DOHH2 (cell line): Measurements from ENCODE around the gene SFT2D1.

Experiments
- H3F3A ChIP-seq: fragments of 200-600 bp; sonication (generic), shearing (Covaris generic); 2 replicates; pipeline ENCODE4 v1.6.0; 2016; ENCODE audit warnings: antibody characterized with exemption, mild to moderate bottlenecking; ENCODE audit not compliant: control insufficient read depth, insufficient read depth
- H3K27ac ChIP-seq: fragments of 200-600 bp; sonication (generic); 2 replicates; pipeline ENCODE4 v1.5.1; 2014; ENCODE audit warnings: low read depth, mild to moderate bottlenecking, low read length, moderate library complexity
- H3K27me3 ChIP-seq: fragments of 200-600 bp; sonication (generic); 2 replicates; pipeline ENCODE4 v1.6.1; 2014; ENCODE audit warnings: mild to moderate bottlenecking, low read length, mixed read lengths; ENCODE audit not compliant: control insufficient read depth
- H3K36me3 ChIP-seq: fragments of 200-600 bp; sonication (generic); 2 replicates; pipeline ENCODE4 v1.6.1; 2014; ENCODE audit warnings: mild to moderate bottlenecking, low read length, moderate library complexity, mixed read lengths; ENCODE audit not compliant: control insufficient read depth
- H3K4me1 ChIP-seq: fragments of 200-600 bp; sonication (generic); 2 replicates; pipeline ENCODE4 v1.6.1; 2014; ENCODE audit warnings: mild to moderate bottlenecking, low read length, mixed read lengths; ENCODE audit not compliant: control insufficient read depth
- H3K4me2 ChIP-seq: fragments of 200-600 bp; sonication (generic); 2 replicates; pipeline ENCODE4 v1.6.0; 2014; ENCODE audit warnings: mild to moderate bottlenecking, low read length, moderate library complexity
- H3K4me3 ChIP-seq: fragments of 200-600 bp; sonication (generic); 2 replicates; pipeline ENCODE4 v1.5.1; 2014; ENCODE audit warnings: mild to moderate bottlenecking, low read length, mixed read lengths
- H3K79me2 ChIP-seq: fragments of 200-600 bp; sonication (generic); 2 replicates; pipeline ENCODE4 v1.6.1; 2014; ENCODE audit warnings: mild to moderate bottlenecking, low read length, mixed read lengths; ENCODE audit not compliant: control insufficient read depth
- H3K9me2 ChIP-seq: fragments of 200-600 bp; sonication (generic); replicated peaks from 2 replicates; pipeline ENCODE4 v1.6.1; 2014; ENCODE audit warnings: mild to moderate bottlenecking, low read length, mixed read lengths; ENCODE audit not compliant: control insufficient read depth
- H3K9me3 ChIP-seq: fragments of 200-600 bp; sonication (generic); 2 replicates; pipeline ENCODE4 v1.6.1; 2014; ENCODE audit warnings: antibody characterized with exemption, low read length, mixed read lengths; ENCODE audit not compliant: control insufficient read depth, insufficient read depth
- H4K20me1 ChIP-seq: fragments of 200-600 bp; sonication (generic); 2 replicates; pipeline ENCODE4 v1.6.0; 2014; ENCODE audit warnings: low read depth, mild to moderate bottlenecking, antibody characterized with exemption, low read length, moderate library complexity; ENCODE audit not compliant: control insufficient read depth, insufficient read depth
- EZH2phosphoT487 ChIP-seq: fragments of 200-600 bp; sonication (generic); IDR thresholded peaks from 2 replicates; pipeline ENCODE4 v1.6.1; 2017; ENCODE audit warnings: borderline replicate concordance, mild to moderate bottlenecking, antibody characterized with exemption, low read length, moderate library complexity, mixed read lengths
- TF ChIP-seq, protein P1 (sequence below): fragments of 200-600 bp; sonication (generic); IDR thresholded peaks from one replicate; pipeline ENCODE4 v1.5.1; 2014; ENCODE audit warnings: antibody characterized with exemption, mild to moderate bottlenecking, low read depth, low read length; ENCODE audit not compliant: poor library complexity, severe bottlenecking

Gene SFT2D1

GRCh38 chr6:166308769-166309589, 33.4 kb downstream of the SFT2D1 start:
- H3K4me3 ChIP-seq, result peak overlapping the region; percentile 67

GRCh38 chr6:166308033-166308768, 34.1 kb downstream of the SFT2D1 start, which contains the start of gene PRR18:
PRR18 (minus strand) TSS chr6:166308392; CDS start chr6:166308142, 250 bp downstream.
- H3K4me2 ChIP-seq, result peak within 1 kb of the TSS; percentile 76
- H3K9me3 ChIP-seq, result no peaks in the 10 kb centered on the region
- no peaks in the 10 kb centered on the region for H4K20me1 ChIP-seq
- peak within 1 kb of the TSS; percentile 67 for H3K4me3 ChIP-seq
- TF ChIP-seq, protein P1, sequence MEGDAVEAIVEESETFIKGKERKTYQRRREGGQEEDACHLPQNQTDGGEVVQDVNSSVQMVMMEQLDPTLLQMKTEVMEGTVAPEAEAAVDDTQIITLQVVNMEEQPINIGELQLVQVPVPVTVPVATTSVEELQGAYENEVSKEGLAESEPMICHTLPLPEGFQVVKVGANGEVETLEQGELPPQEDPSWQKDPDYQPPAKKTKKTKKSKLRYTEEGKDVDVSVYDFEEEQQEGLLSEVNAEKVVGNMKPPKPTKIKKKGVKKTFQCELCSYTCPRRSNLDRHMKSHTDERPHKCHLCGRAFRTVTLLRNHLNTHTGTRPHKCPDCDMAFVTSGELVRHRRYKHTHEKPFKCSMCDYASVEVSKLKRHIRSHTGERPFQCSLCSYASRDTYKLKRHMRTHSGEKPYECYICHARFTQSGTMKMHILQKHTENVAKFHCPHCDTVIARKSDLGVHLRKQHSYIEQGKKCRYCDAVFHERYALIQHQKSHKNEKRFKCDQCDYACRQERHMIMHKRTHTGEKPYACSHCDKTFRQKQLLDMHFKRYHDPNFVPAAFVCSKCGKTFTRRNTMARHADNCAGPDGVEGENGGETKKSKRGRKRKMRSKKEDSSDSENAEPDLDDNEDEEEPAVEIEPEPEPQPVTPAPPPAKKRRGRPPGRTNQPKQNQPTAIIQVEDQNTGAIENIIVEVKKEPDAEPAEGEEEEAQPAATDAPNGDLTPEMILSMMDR, result no peak
- TF ChIP-seq EZH2phosphoT487, result peak; percentile 51
- H3F3A ChIP-seq, result 0 out of 2 replicates have a peak, but pooled peaks cover 2% of the 10 kb centered on the region
- H3K4me1 ChIP-seq, result peaks cover 15% of the 10 kb centered on the region
- H3K9me2 ChIP-seq, result no peaks in the 10 kb centered on the region
- no peak within 1 kb of the TSS for H3K27ac ChIP-seq
- H3K27me3 ChIP-seq, result peaks cover 24% of the 10 kb centered on the region
- H3K79me2 ChIP-seq, result no peaks in the 10 kb centered on the region
- no peaks in the 10 kb centered on the region for H3K36me3 ChIP-seq

More at GRCh38 chr6:166308769-166309589, 33.4 kb downstream of the SFT2D1 start:
- Histone ChIP-seq H4K20me1 (no peaks in the 10 kb centered on the region), H3K79me2 (no peaks in the 10 kb centered on the region), H3K4me1 (peaks cover 15% of the 10 kb centered on the region), H3K9me2 (no peaks in the 10 kb centered on the region), H3K36me3 (no peaks in the 10 kb centered on the region), H3F3A (0 out of 2 replicates have a peak, but pooled peaks cover 2% of the 10 kb centered on the region), H3K4me2 (peak overlapping the region; percentile 76), H3K9me3 (no peaks in the 10 kb centered on the region), H3K27ac (no peak overlapping the region), H3K27me3 (peaks cover 24% of the 10 kb centered on the region)
- no peak for TF ChIP-seq EZH2phosphoT487
- TF ChIP-seq, protein P1, result no peak

DNA sequence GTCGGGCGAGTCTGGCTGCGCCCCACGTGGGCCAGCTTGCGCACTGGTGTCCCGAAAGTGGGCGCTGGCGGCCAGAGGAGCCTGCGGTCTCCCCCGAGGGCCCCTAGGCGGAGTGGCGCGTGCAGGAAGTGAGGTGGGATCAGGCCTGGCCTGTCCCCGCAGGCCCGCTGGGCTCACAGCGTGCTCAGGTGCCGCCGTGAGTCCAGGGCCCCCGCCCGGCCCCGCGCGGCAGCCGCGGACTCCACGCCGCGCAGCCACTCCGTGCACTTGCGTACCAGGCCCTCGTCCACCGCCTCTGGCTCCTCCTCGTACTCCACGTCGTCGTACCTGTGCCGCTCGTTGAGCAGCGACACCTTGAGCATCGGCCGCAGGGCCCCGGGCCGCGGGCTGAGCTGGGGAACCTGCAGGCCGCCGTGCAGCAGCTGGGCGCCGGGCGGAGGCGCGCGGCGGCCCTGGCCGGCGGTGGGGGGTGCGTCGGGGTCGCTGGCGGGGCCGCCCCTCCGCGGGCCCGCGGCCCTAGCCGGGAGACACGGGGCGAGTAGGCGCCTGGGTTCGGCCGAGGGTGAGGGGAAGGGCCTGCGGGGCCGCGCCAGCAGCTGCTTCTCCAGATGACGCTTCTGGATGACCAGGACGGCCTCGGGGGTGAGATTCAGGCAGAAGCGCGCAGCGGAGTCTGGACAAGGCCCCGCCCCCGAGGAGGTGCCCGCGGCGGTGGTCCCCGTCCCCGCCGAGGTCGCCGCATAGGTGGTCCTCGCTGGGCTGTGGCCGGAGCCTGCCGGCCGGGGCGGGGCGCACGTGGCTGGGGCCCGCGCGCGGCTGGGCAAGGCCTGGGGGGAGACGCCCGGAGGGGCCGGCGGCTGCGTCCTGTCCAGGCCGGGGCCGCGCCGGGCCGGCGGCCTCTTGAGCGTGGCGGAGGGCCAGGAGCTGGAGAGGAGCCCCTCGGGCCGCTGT, 35.0 kb downstream of the SFT2D1 start:
- Histone ChIP-seq H3K4me2 (peak overlapping the region; percentile 76), H3K9me3 (no peaks in the 10 kb centered on the region), H3K4me1 (peaks cover 12% of the 10 kb centered on the region), H3F3A (0 out of 2 replicates have a peak, but pooled peaks cover 2% of the 10 kb centered on the region), H3K36me3 (no peaks in the 10 kb centered on the region), H3K27ac (no peak overlapping the region), H3K27me3 (peaks cover 24% of the 10 kb centered on the region), H3K79me2 (no peaks in the 10 kb centered on the region), H3K4me3 (peak overlapping the region; percentile 67), H3K9me2 (no peaks in the 10 kb centered on the region), H4K20me1 (no peaks in the 10 kb centered on the region)
- TF ChIP-seq, protein P1, result no peak
- no peak for TF ChIP-seq EZH2phosphoT487
